ENCODE results near the gene EFNB3. TPM values are rescaled to one million over a fixed set of nuclear protein-coding genes. Genes with fewer than 3 reads are reported as not detected.
A peak's percentile ranks its signal among the peaks of the same experiment; 100 is the strongest.

The EFNB3 gene
- total RNA-seq, 4 donors from 2014 or later = 6.2 to 9.2 (median 9.0) TPM

DNA sequence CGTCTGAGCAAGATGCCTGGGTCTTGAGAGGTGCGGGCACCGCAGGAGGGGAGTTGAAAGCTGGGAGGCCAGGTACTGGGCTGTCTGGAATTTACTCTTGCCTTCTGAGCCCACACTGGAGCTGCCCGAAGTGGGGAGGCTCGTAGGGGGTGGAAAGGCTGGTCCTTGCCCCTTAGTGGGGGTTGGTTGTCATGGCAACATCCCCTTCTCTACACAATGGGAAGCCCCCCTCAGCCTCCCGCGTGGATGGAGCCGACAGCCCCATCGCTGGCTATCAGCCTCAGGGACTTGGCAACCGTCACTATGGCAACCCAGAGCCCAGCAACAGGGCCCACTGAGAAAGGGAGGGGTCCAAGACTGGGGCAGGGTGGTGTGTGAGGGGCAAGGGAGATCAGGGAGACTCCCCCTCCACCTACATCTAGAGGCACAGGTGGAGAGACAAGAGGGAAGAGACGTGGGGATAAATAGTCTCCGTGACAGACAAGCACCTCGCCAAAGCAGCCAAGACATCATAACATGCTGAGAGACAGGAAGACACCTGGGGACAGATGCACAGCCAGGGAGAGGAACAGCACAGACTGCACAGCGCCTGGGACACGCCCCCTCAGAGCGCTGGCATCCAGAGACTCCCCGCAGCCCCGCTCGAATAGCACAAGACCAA is 7.2 kb downstream of the EFNB3 start:
- Histone ChIP-seq H3K4me1 (peaks cover 13% of the 10 kb centered on the region), H3K4me3 (no peak overlapping the region), H3K27ac (no peak overlapping the region), H3K27me3 (peaks cover 55% of the 10 kb centered on the region), H3K9me3 (no peaks in the 10 kb centered on the region), H3K36me3 (no peaks in the 10 kb centered on the region)
- DNase-seq (ENCODE audit: low spot score in 2 of 2) = no peak
- 16% methylated on average over 19 of the region's 19 CpGs for WGBS
- TF ChIP-seq POLR2A (IDR thresholded peaks at IDR 0.05) = no peak
- no peak for TF ChIP-seq POLR2AphosphoS5 (IDR thresholded peaks at IDR 0.05)
- no peak for TF ChIP-seq EP300 (IDR thresholded peaks at IDR 0.05)
- TF ChIP-seq CTCF (IDR thresholded peaks at IDR 0.05) = no peak

DNA sequence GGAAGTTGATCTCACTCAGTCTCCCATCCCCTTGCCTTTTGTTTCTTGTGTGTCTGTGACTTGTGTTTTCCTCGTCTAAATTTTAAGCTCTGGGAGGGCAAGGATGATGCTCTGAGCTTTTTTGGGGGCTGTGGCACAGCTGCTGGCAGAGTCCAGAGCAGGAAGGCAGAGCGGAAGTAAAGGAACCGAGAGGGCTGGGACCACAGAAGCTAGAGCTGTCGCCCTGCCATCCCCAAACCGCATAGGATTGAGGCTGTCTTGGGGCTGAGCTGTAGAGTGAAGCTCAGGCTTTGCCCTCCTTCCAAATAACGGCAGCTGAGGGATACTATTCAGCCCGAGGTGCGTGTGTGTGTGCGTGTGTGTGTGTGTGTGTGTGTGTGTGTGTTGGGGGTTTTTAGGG is 8.8 kb downstream of the EFNB3 start:
- DNase-seq (ENCODE audit: low spot score in 2 of 2) = no peak
- Histone ChIP-seq H3K9me3 (no peaks in the 10 kb centered on the region), H3K4me1 (peaks cover 24% of the 10 kb centered on the region), H3K27ac (no peak overlapping the region), H3K4me3 (no peak overlapping the region), H3K27me3 (peaks cover 51% of the 10 kb centered on the region), H3K36me3 (no peaks in the 10 kb centered on the region)
- 40% methylated on average over 9 of the region's 9 CpGs for WGBS
- TF ChIP-seq EP300 (IDR thresholded peaks at IDR 0.05) (no peak), CTCF (IDR thresholded peaks at IDR 0.05) (no peak), POLR2AphosphoS5 (IDR thresholded peaks at IDR 0.05) (no peak), POLR2A (IDR thresholded peaks at IDR 0.05) (no peak)

GRCh38 chr17:7714721-7715594 is 10.0 kb downstream of the EFNB3 start:
- WGBS = 65% methylated on average over 6 of the region's 10 CpGs
- H3K9me3 ChIP-seq = no peaks in the 10 kb centered on the region
- no peaks in the 10 kb centered on the region for H3K36me3 ChIP-seq
- DNase-seq (ENCODE audit: low spot score in 2 of 2) = no peak
- H3K4me1 ChIP-seq = peaks cover 24% of the 10 kb centered on the region
- peaks cover 54% of the 10 kb centered on the region for H3K27me3 ChIP-seq
- no peak for TF ChIP-seq POLR2A (IDR thresholded peaks at IDR 0.05)
- TF ChIP-seq CTCF (IDR thresholded peaks at IDR 0.05) = no peak
- no peak for TF ChIP-seq POLR2AphosphoS5 (IDR thresholded peaks at IDR 0.05)
- no peak for TF ChIP-seq EP300 (IDR thresholded peaks at IDR 0.05)
- no peak overlapping the region for H3K4me3 ChIP-seq
- no peak overlapping the region for H3K27ac ChIP-seq

GRCh38 chr17:7715936-7716886 is 11.2 kb downstream of the EFNB3 start:
- Histone ChIP-seq H3K4me1 (peaks cover 24% of the 10 kb centered on the region), H3K27me3 (peaks cover 52% of the 10 kb centered on the region), H3K27ac (no peak overlapping the region), H3K9me3 (no peaks in the 10 kb centered on the region), H3K4me3 (peak overlapping the region; percentile 54), H3K36me3 (no peaks in the 10 kb centered on the region)
- TF ChIP-seq POLR2AphosphoS5 (IDR thresholded peaks at IDR 0.05) = no peak
- TF ChIP-seq CTCF (IDR thresholded peaks at IDR 0.05) = no peak
- no peak for TF ChIP-seq POLR2A (IDR thresholded peaks at IDR 0.05)
- 29% methylated on average over 20 of the region's 20 CpGs for WGBS
- DNase-seq (ENCODE audit: low spot score in 2 of 2) = no peak

Measured in suprapubic skin (tissue), 4 donors.